GM19328 (cell line): ENCODE data around the gene ITSN1.
A peak's percentile ranks its signal among the peaks of the same experiment; 100 is the strongest.
"Not testable (repeated sequence)": the region's sequence is repeated elsewhere in the genome, so short reads cannot be mapped to it uniquely, and the experiment has no call there.

Source experiments
- ATAC-seq: cut with Tn5 transposase; IDR thresholded peaks from one replicate; pipeline ENCODE4 v1.9.1; 2021; ENCODE audit warnings: mild to moderate bottlenecking, moderate library complexity; ENCODE audit not compliant: unreplicated experiment

Gene ITSN1

GRCh38 chr21:33642027-33642895, at the start of gene ITSN1:
ITSN1 (plus strand) TSS chr21:33642501; CDS start chr21:33718829, 76,328 bp downstream.
- ATAC-seq = peak; percentile 83

DNA sequence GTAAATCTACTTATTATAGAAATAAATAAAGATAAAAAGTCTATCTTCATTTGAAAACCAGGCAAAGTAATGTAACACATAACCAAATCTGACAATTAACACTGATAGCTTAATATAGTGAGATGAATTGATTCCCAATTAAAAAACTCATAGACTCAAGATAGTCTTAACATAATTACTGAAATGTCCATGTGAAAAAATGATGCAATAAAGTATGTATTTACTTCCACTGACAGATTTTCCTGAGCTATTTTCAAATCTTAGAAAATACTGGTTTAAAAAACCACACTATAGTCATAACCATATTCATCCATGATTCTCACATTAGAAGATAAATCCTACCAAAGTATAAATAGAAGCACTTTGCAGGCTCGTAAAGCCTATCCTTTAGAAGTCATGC, 44.2 kb upstream of the ITSN1 start:
- no peak for ATAC-seq

- no peak for ATAC-seq
These were observed 33.7 kb upstream of the ITSN1 start for GRCh38 chr21:33608559-33608958.

- ATAC-seq = no peak
These were observed 31.1 kb upstream of the ITSN1 start for GRCh38 chr21:33611006-33611744.

DNA sequence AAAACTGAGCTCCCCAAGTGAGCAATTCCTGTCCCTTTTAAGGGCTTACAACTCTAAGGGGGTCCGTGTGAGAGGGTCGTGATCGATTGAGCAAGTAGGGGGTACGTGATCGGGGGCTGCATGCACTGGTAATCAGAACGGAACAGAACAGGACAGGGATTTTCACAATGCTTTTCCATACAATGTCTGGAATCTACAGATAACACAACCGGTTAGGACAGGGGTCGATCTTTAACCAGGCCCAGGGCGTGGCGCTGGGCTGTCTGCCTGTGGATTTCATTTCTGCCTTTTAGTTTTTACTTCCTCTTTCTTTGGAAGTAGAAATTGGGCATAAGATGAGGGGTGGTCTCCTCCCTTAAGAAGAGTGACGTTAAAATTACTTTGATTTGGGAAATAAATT, 24.7 kb upstream of the ITSN1 start:
- not testable (repeated sequence) for ATAC-seq

- ATAC-seq = no peak
These were observed 23.9 kb upstream of the ITSN1 start for GRCh38 chr21:33618407-33618806.

GRCh38 chr21:33619726-33620125, 22.6 kb upstream of the ITSN1 start:
- no peak for ATAC-seq

GRCh38 chr21:33622253-33622652, 20.0 kb upstream of the ITSN1 start:
- ATAC-seq = no peak

DNA sequence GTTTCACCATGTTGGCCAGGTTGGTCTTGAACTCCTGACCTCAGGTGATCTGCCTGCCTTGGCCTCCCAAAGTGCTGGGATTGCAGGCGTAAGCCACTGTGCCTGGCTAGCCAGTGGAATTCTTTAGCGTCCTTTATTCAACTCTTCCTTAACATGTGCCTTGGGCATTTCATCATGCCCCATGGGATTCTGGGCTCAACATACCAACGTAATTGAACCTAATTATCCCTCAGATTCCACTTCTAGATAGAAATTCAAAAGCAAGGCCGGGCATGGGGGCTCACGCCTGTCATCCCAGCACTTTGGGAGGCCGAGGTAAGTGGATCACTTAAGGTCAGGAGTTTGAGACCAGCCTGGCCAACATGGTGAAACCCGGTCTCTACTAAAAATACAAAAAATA, 16.1 kb upstream of the ITSN1 start:
- not testable (repeated sequence) for ATAC-seq

DNA sequence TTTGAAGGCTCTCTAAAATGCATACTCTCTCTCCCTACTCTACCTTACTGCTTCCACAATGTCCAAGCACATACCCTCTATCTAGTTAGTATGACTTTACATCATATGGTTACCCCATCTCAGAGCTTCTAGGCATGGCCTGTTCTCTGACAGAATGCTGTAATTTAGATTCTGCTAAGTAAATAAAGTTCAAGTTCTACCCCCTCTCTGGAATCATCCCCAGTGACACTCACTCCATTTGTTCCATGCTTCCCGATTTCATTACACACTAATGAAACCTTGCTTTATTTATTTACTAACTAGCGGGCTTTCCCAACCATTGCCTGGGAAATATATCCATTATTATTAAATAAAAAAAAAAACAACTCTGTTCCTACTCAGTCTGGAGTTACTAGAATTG, 8.0 kb upstream of the ITSN1 start:
- ATAC-seq = no peak

- ATAC-seq = no peak
These were observed 1.5 kb upstream of the ITSN1 start for GRCh38 chr21:33640697-33641351.

- ATAC-seq = peak; percentile 79
These were observed 812 bp upstream of the ITSN1 start, which contains the start of gene CRYZL1 for GRCh38 chr21:33641352-33642026. CRYZL1 (minus strand) TSS chr21:33641741; CDS start chr21:33631551, 10,190 bp downstream.

DNA sequence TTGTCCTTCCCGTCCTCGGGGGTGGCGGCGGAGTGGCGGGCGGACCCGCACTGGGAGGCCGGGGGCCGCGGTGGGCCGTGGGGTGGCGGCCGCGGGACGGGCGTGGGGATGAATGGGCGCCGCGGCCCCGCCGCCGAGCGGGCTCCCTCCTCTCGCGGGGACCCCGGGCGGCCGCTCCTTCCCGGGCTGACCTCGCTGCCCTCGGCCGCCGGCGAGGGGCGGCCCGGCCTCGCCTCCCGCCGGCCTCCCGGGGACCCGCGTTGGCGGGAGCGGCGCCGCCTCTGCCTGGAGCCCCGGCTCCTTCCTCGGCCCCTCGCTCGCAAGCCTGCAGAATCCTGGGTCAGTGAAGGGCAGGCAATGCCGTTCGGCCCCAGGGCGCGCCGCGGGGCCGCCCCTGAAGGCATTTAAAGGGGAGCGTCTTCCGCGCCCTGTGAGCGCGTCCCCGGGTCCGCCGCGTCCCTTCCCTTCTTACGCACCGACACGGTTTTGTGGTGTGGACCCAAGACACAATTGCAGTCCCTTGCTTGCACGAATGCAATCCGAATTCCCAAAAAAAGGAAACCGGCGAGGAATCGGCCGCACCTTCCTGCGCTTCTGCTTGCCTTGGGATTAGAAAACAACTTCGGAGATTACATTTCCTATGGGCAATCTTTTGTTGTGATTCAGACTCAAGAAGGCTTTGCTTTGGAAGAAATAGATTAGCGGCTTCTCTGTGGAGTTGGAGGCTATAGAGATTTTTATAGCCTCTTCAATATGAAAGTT, 776 bp downstream of the ITSN1 start:
- ATAC-seq = no peak

DNA sequence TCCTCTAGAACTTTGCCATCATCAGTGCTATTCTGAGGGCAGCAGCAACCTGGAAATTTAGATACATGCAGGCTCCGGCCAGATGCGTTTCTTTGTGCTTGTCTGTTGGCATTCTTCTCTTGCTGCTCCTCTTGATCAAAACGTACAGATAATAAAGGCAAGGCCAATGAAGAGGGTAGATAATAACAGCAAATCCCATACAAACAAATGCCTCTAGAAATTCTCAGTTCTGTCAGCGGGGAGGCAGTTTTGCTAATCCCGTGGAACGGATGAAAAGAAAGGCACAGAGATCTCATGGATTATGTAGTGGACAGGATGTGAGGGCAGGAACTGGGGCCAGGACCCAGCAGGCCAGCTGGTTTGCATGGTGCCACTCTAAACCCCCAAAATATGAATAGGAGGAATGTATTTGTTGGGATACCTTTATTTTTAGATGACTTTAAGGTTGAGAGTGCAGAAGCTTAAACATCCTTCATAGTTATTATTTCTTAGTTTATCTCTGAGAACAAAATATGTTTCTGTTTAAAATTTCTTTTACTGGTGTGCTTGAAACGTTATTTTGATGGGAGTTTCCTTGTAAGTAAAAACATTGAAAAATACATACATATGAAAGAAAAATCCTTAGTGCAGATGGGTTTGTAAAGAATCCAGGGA, 1.5 kb downstream of the ITSN1 start:
- ATAC-seq = no peak

GRCh38 chr21:33644383-33645074, 2.2 kb downstream of the ITSN1 start:
- no peak for ATAC-seq

DNA sequence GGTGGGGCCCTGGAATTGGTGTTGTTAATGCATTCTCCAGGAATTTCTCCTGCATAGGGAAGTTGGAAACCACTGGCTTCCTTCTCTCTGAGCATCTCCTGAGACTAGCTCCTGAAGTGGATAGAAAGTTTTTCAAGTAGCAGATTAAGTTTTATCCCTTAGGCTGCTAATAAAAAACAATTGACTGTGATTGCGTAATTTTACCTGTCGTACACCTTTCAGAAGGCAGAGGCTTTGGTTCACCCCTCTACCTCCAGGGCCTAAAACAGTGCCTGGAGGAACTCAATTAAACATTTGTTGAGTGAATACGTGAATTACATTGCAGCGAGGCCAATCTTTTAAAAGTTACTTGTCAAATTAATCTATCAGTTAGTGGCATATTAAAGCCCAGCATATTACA, 3.4 kb downstream of the ITSN1 start:
- no peak for ATAC-seq

DNA sequence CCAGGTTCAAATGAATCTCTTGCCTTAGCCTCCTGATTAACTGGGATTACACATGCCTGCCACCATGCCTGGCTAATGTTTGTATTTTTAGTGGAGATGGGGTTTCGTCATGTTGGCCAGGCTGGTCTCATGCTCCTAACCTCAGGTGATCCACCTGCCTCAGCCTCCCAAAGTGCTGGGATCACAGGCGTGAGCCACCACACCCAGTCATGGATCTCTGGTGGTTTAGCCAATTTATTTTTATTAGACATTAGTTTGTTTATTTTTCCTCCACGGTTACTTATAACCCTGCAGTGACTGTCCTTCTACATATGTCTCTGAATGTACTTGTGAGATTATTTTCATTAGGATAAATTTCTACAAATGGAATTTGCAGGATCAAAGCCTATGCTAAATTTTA, 5.3 kb downstream of the ITSN1 start:
- no peak for ATAC-seq

DNA sequence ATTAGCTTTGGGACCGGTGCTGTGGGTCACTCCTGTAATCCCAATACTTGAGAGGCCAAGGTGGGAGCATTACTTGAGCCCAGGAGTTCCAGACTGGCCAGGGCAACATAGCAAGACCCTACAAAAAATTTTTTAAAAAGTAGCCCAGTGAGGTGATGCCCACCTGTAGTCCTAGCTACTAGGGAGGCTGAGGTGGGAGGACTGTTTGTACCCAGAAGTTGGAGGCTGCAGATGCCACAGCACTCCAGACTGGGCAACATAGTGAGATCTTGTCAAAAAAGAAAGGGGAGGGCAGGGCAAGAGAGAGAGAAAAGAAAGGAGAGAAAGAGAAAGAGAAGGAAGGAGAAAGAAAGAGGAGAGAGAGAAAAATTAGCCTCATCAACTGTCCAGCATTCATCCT, 6.3 kb downstream of the ITSN1 start:
- ATAC-seq = no peak

GRCh38 chr21:33650230-33650629, 7.9 kb downstream of the ITSN1 start:
- no peak for ATAC-seq
